ENCODE results near the gene SIK3. TPM values are rescaled to one million over a fixed set of nuclear protein-coding genes. Genes with fewer than 3 reads are reported as not detected.

The SIK3 gene
- total and polyA plus RNA-seq, 2 experiments from 2014 or later: 6.1 to 33.9 TPM

DNA sequence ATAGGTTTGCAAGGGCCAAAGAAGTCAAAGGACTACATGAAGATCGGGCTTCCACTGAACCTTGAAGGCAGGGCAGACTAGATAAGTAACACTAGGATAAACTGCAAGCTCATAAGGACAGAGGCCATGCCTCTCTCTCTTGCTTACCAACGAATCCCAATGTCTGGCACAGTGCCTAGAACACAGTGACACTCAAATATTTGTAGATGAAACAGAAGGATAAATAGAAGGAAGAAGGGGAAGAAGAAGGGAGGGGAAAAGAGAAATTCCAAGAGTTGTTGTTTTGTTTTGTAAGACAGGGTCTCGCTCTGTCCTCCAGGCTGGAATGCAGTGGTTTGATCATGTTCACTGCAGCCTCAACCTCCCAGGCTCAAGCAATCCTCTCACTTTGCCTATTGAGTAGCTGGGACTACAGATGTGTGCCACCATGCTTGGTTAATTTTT lies 26.9 kb downstream of the SIK3 start:
- Histone ChIP-seq H3K27me3 (ENCODE audit: insufficient read depth) (no peaks in the 10 kb centered on the region), H3F3A (replicated peaks; ENCODE audit: low read depth) (no peaks in the 10 kb centered on the region), H3K36me3 (ENCODE audit: insufficient read depth) (no peaks in the 10 kb centered on the region), H2AFZ (no peak overlapping the region), H3K4me2 (no peak overlapping the region), H3K4me1 (ENCODE audit: insufficient read depth) (peaks cover 14% of the 10 kb centered on the region; the same call in 1 of the 2 replicates), H3K9me2 (ENCODE audit: insufficient read depth) (no peaks in the 10 kb centered on the region), H3K4me3 (no peak overlapping the region), H4K20me1 (replicated peaks; ENCODE audit: insufficient read depth) (peaks cover 3% of the 10 kb centered on the region; the same call in 1 of the 2 replicates), H3K27ac (ENCODE audit: low read depth) (peak overlapping the region; percentile 46; the same call in 1 of the 2 replicates), H3K79me2 (replicated peaks; ENCODE audit: insufficient read depth) (peaks cover 98% of the 10 kb centered on the region)
- H3K9me3 Mint-ChIP-seq: no peaks in the 10 kb centered on the region
- H3K4me1 Mint-ChIP-seq: peaks cover 15% of the 10 kb centered on the region; the same call in 2 of the 3 replicates
- peaks cover 1% of the 10 kb centered on the region for H3K27me3 Mint-ChIP-seq (ENCODE audit: insufficient read depth, low read depth, poor library complexity)
- H3K27ac Mint-ChIP-seq: peak overlapping the region; percentile 25; the same call in 1 of the 2 replicates
- no peaks in the 10 kb centered on the region; the same call in 2 of the 3 replicates for H3K36me3 Mint-ChIP-seq (ENCODE audit: low read depth)
- H3K4me3 Mint-ChIP-seq: no peak overlapping the region
- ATAC-seq (peak; percentile 38), DNase-seq (ENCODE audit: low spot score) (peak; percentile 24)
- no peak for TF ChIP-seq STAT1 (IDR thresholded peaks at IDR 0.05; ENCODE audit: unreplicated experiment)
- TF ChIP-seq EZH2phosphoT487 (IDR thresholded peaks at IDR 0.05; ENCODE audit: unreplicated experiment): no peak
- TF ChIP-seq REST (IDR thresholded peaks at IDR 0.05; ENCODE audit: unreplicated experiment): no peak
- no peak for TF ChIP-seq POLR2AphosphoS5 (IDR thresholded peaks at IDR 0.05; ENCODE audit: low read depth)
- TF ChIP-seq, protein P1, sequence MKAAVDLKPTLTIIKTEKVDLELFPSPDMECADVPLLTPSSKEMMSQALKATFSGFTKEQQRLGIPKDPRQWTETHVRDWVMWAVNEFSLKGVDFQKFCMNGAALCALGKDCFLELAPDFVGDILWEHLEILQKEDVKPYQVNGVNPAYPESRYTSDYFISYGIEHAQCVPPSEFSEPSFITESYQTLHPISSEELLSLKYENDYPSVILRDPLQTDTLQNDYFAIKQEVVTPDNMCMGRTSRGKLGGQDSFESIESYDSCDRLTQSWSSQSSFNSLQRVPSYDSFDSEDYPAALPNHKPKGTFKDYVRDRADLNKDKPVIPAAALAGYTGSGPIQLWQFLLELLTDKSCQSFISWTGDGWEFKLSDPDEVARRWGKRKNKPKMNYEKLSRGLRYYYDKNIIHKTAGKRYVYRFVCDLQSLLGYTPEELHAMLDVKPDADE (IDR thresholded peaks at IDR 0.05): no peak
- TF ChIP-seq ZNF114 (CRISPR knock-in tag; IDR thresholded peaks at IDR 0.05): no peak
- TF ChIP-seq ZNF331 (CRISPR knock-in tag; IDR thresholded peaks at IDR 0.05; ENCODE audit: low read depth): no peak
- TF ChIP-seq NANOG (IDR thresholded peaks at IDR 0.05; ENCODE audit: borderline replicate concordance): no peak
- TF ChIP-seq EZH2 (IDR thresholded peaks at IDR 0.05; ENCODE audit: low read depth, unreplicated experiment): no peak
- TF ChIP-seq ZNF462 (CRISPR knock-in tag; IDR thresholded peaks at IDR 0.05): no peak
- TF ChIP-seq CREB1 (CRISPR knock-in tag; IDR thresholded peaks at IDR 0.05; ENCODE audit: low read depth): no peak
- TF ChIP-seq JUNB (IDR thresholded peaks at IDR 0.05; ENCODE audit: unreplicated experiment): no peak
- TF ChIP-seq, protein P2, sequence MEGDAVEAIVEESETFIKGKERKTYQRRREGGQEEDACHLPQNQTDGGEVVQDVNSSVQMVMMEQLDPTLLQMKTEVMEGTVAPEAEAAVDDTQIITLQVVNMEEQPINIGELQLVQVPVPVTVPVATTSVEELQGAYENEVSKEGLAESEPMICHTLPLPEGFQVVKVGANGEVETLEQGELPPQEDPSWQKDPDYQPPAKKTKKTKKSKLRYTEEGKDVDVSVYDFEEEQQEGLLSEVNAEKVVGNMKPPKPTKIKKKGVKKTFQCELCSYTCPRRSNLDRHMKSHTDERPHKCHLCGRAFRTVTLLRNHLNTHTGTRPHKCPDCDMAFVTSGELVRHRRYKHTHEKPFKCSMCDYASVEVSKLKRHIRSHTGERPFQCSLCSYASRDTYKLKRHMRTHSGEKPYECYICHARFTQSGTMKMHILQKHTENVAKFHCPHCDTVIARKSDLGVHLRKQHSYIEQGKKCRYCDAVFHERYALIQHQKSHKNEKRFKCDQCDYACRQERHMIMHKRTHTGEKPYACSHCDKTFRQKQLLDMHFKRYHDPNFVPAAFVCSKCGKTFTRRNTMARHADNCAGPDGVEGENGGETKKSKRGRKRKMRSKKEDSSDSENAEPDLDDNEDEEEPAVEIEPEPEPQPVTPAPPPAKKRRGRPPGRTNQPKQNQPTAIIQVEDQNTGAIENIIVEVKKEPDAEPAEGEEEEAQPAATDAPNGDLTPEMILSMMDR (conservative IDR thresholded peaks at IDR 0.05; ENCODE audit: low read depth in 2 of 2): no peak

Data from GM23338 (cell line).